ENCODE results near the gene CXXC1.

- TF ChIP-seq ZNF256 (CRISPR knock-in tag; conservative IDR thresholded peaks at IDR 0.05) (no peak), CTCF (CRISPR knock-in tag; IDR thresholded peaks at IDR 0.05) (no peak), BRF2 (CRISPR knock-in tag; IDR thresholded peaks at IDR 0.05) (no peak), CEBPB (IDR thresholded peaks at IDR 0.05; ENCODE audit: borderline replicate concordance, low read depth, low read length) (no peak), KLF6 (CRISPR knock-in tag; IDR thresholded peaks at IDR 0.05) (no peak), IRF1 (CRISPR knock-in tag; IDR thresholded peaks at IDR 0.05; ENCODE audit: low read depth) (no peak)
Observed at GRCh38 chr18:50274941-50275340, 12.6 kb downstream of the CXXC1 start.
